K562 (cell line): Measurements from ENCODE around the gene PLA2G4A. TPM values are rescaled to one million over a fixed set of nuclear protein-coding genes. Genes with fewer than 3 reads are reported as not detected.

ENCODE experiments used
- CTCF ChIP-seq, 3 experiments: IDR thresholded peaks in 2 of 3; conservative IDR thresholded peaks in 1 of 3; 2 replicates each; pipeline ENCODE4 v1.5.1; 2011 to 2012; ENCODE audit warnings: low read length in 3 of 3, mild to moderate bottlenecking in 3 of 3, control low read depth in 2 of 3, improper control_type of control experiment in 1 of 3, inconsistent platforms in 1 of 3, low read depth in 1 of 3, mixed read lengths in 1 of 3, moderate library complexity in 1 of 3; ENCODE audit not compliant: insufficient read depth in 2 of 3
- FOXK1 ChIP-seq: sonication (generic); formaldehyde crosslinking; IDR thresholded peaks from 2 replicates; pipeline ENCODE4 v1.8.0; 2022; ENCODE audit warnings: missing genetic modification reagents, mild to moderate bottlenecking, borderline replicate concordance
- HOXB6 ChIP-seq: fragments of 250-450 bp; sonication (Bioruptor Pico); IDR thresholded peaks from 2 replicates; pipeline ENCODE4 v1.5.1; 2022; ENCODE audit warnings: mild to moderate bottlenecking, borderline replicate concordance
- NCOA6 ChIP-seq: fragments of 450-650 bp; IDR thresholded peaks from 2 replicates; pipeline ENCODE4 v1.6.1; 2017; ENCODE audit warnings: mild to moderate bottlenecking
- NKRF ChIP-seq: fragments of 450-650 bp; IDR thresholded peaks from 2 replicates; pipeline ENCODE4 v1.6.1; 2016; ENCODE audit warnings: borderline replicate concordance
- PKNOX1 ChIP-seq: fragments of 450-650 bp; IDR thresholded peaks from 2 replicates; pipeline ENCODE4 v1.6.1; 2016
- POLR2AphosphoS2 ChIP-seq: IDR thresholded peaks from 2 replicates; pipeline ENCODE4 v1.6.1; 2012; ENCODE audit warnings: low read length, improper control_type of control experiment
- SNRNP70 ChIP-seq: fragments of 200-400 bp; formaldehyde crosslinking; optimal IDR thresholded peaks from 2 replicates; pipeline ENCODE3; 2017; ENCODE audit warnings: low read depth, low read length
- TEAD2 ChIP-seq: fragments of 450-650 bp; IDR thresholded peaks from 2 replicates; pipeline ENCODE4 v1.6.1; 2016; ENCODE audit warnings: missing genetic modification characterization, control low read depth, missing compliant biosample characterization
- ZBTB17 ChIP-seq: fragments of 450-650 bp; formaldehyde crosslinking; IDR thresholded peaks from 2 replicates; pipeline ENCODE4 v1.4.0; 2020; ENCODE audit warnings: mild to moderate bottlenecking
- ZC3H8 ChIP-seq: fragments of 450-650 bp; IDR thresholded peaks from 2 replicates; pipeline ENCODE4 v1.6.1; 2017
- ZNF12 ChIP-seq: sonication (generic); formaldehyde crosslinking; IDR thresholded peaks from 2 replicates; pipeline ENCODE4 v1.4.0; 2020; ENCODE audit warnings: mild to moderate bottlenecking, missing genetic modification reagents
- ZSCAN29 ChIP-seq: fragments of 450-650 bp; IDR thresholded peaks from 2 replicates; pipeline ENCODE4 v1.6.1; 2017
- polyA plus RNA-seq, 8 experiments: library from polyadenylated mRNA; depleted of rRNA in 4 of 8; stranded (reverse) in 5 of 8; unstranded in 3 of 8; fragments of >200 nt; fragmentation: Nextera tagmentation in 2 of 8; fragmentation: Illumina TruSeq in 1 of 8; extraction: Ambion mirVana in 2 of 8; extraction: Trizol in 1 of 8; gene quantifications; 2 replicates each; pipeline versions ENCODE4 v1.2.1 to v1.2.3, GENCODE V29; 2011 to 2014; ENCODE audit warnings: inconsistent platforms in 1 of 8, missing spikeins in 1 of 8
- total RNA-seq, 7 experiments: library from RNA; depleted of rRNA in 6 of 7; stranded (reverse); fragments of >200 nt in 6 of 7; fragmentation: Illumina TruSeq in 2 of 7; extraction: Trizol in 2 of 7; gene quantifications; 2 replicates each; pipeline versions ENCODE4 v1.2.1 to v1.2.3, GENCODE V29; 2011 to 2021; ENCODE audit warnings: low replicate concordance in 1 of 7

Gene PLA2G4A
- total and polyA plus RNA-seq, 9 of the 15 experiments (the other 6 are each of a cell fraction or from before 2014, with no cell fraction given): 0.04 to 0.71 (median 0.22) TPM; not detected in 4

- no peak for TF ChIP-seq CTCF (IDR thresholded peaks at IDR 0.05 in 2 of 3, conservative IDR thresholded peaks at IDR 0.05 in 1 of 3; ENCODE audit: insufficient read depth in 2 of 3, low read depth in 1 of 3, low read length in 3 of 3)
- TF ChIP-seq PKNOX1: no peak
- no peak for TF ChIP-seq ZSCAN29
- no peak for TF ChIP-seq POLR2AphosphoS2
- no peak for TF ChIP-seq ZC3H8
- TF ChIP-seq ZNF12 (CRISPR knock-in tag): no peak
- no peak for TF ChIP-seq TEAD2
- no peak for TF ChIP-seq NKRF
- TF ChIP-seq NCOA6: no peak
- TF ChIP-seq ZBTB17: no peak
- TF ChIP-seq HOXB6 (CRISPR knock-in tag): no peak
- TF ChIP-seq SNRNP70: no peak
- no peak for TF ChIP-seq FOXK1 (CRISPR knock-in tag)
Observed at GRCh38 chr1:186892936-186893335, 64.2 kb downstream of the PLA2G4A start (continued).
